HEK293 (cell line): ENCODE data around the gene ARPC5L.

ENCODE experiments used
- CTCF ChIA-PET: fragments of 350-600 bp; formaldehyde crosslinking; extraction: SDS; loops from one replicate; lab custom pipeline; 2021; ENCODE audit warnings: antibody characterized with exemption; lab: Yijun Ruan, JAX
- POLR2A ChIA-PET: fragments of 300-600 bp; formaldehyde crosslinking; extraction: SDS; loops from one replicate; lab custom pipeline; 2020; ENCODE audit warnings: antibody characterized with exemption, inconsistent platforms; lab: Yijun Ruan, JAX
- H3K27ac ChIP-seq: fragments of 200-500 bp; sonication (Bioruptor generic); 2 replicates; pipeline ENCODE4 v1.5.1; 2014; ENCODE audit warnings: low read depth, low read length, control low read depth, inconsistent platforms; ENCODE audit errors: extremely low read depth
- H3K36me3 ChIP-seq, 2 experiments: fragments of 200-500 bp in 1 of 2; sonication (Bioruptor generic) in 1 of 2; 1 replicate in 1 of 2; 2 replicates in 1 of 2; pipeline ENCODE4 v1.5.1; 2014 to 2017; ENCODE audit warnings: inconsistent platforms in 2 of 2, low read length in 2 of 2; ENCODE audit not compliant: control insufficient read depth in 2 of 2, insufficient read depth in 1 of 2
- H3K4me1 ChIP-seq: fragments of 200-500 bp; sonication (Bioruptor generic); 2 replicates; pipeline ENCODE4 v1.5.1; 2014; ENCODE audit warnings: mild to moderate bottlenecking, low read length, inconsistent platforms; ENCODE audit not compliant: control insufficient read depth, insufficient read depth
- H3K4me3 ChIP-seq: 2 replicates; pipeline ENCODE4 v1.5.1; 2011; ENCODE audit warnings: low read depth, mild to moderate bottlenecking, control low read depth, low read length, moderate library complexity
- H3K9me3 ChIP-seq: fragments of 200-500 bp; sonication (Bioruptor generic); 2 replicates; pipeline ENCODE4 v1.5.1; 2014; ENCODE audit warnings: low read depth, low read length, inconsistent platforms; ENCODE audit not compliant: control insufficient read depth, insufficient read depth
- EGR2 ChIP-seq: fragments of 450-650 bp; formaldehyde crosslinking; IDR thresholded peaks from 2 replicates; pipeline ENCODE4 v1.5.1; 2016; ENCODE audit warnings: low read depth, missing biosample characterization, missing genetic modification characterization
- FEZF1 ChIP-seq: fragments of 450-650 bp; formaldehyde crosslinking; IDR thresholded peaks from 2 replicates; pipeline ENCODE4 v1.5.1; 2016; ENCODE audit warnings: missing biosample characterization, missing genetic modification characterization
- HIC1 ChIP-seq: fragments of 450-650 bp; formaldehyde crosslinking; IDR thresholded peaks from 2 replicates; pipeline ENCODE4 v1.5.1; 2016; ENCODE audit warnings: missing biosample characterization, missing genetic modification characterization
- REPIN1 ChIP-seq: fragments of 450-650 bp; formaldehyde crosslinking; IDR thresholded peaks from 2 replicates; pipeline ENCODE4 v1.5.1; 2017; ENCODE audit warnings: missing biosample characterization, missing genetic modification characterization, low read depth
- ZNF416 ChIP-seq: fragments of 450-650 bp; formaldehyde crosslinking; IDR thresholded peaks from 2 replicates; pipeline ENCODE4 v1.5.1; 2016; ENCODE audit warnings: missing biosample characterization, missing genetic modification characterization
- ZNF48 ChIP-seq: fragments of 450-650 bp; formaldehyde crosslinking; IDR thresholded peaks from 2 replicates; pipeline ENCODE4 v1.5.1; 2016; ENCODE audit warnings: missing biosample characterization, missing genetic modification characterization
- ZNF529 ChIP-seq: fragments of 450-650 bp; formaldehyde crosslinking; IDR thresholded peaks from 2 replicates; pipeline ENCODE4 v1.5.1; 2017; ENCODE audit warnings: missing genetic modification characterization, missing biosample characterization; ENCODE audit not compliant: insufficient replicate concordance
- ZNF585B ChIP-seq: fragments of 450-650 bp; formaldehyde crosslinking; IDR thresholded peaks from 2 replicates; pipeline ENCODE4 v1.5.1; 2016; ENCODE audit warnings: missing biosample characterization, missing genetic modification characterization
- ZNF654 ChIP-seq: fragments of 450-650 bp; formaldehyde crosslinking; IDR thresholded peaks from 2 replicates; pipeline ENCODE4 v1.5.1; 2016; ENCODE audit warnings: low read depth, missing biosample characterization, missing genetic modification characterization
- ZNF658 ChIP-seq: fragments of 450-650 bp; formaldehyde crosslinking; IDR thresholded peaks from 2 replicates; pipeline ENCODE4; 2016; ENCODE audit warnings: missing biosample characterization, missing genetic modification characterization
- ZSCAN5A ChIP-seq: fragments of 450-650 bp; formaldehyde crosslinking; IDR thresholded peaks from 2 replicates; pipeline ENCODE4 v1.5.1; 2016; ENCODE audit warnings: missing biosample characterization, missing genetic modification characterization
- TF ChIP-seq, protein P1 (sequence below): fragments of 450-650 bp; formaldehyde crosslinking; IDR thresholded peaks from 2 replicates; pipeline ENCODE4 v1.5.1; 2016; ENCODE audit warnings: missing biosample characterization, missing genetic modification characterization

ARPC5L gene

DNA sequence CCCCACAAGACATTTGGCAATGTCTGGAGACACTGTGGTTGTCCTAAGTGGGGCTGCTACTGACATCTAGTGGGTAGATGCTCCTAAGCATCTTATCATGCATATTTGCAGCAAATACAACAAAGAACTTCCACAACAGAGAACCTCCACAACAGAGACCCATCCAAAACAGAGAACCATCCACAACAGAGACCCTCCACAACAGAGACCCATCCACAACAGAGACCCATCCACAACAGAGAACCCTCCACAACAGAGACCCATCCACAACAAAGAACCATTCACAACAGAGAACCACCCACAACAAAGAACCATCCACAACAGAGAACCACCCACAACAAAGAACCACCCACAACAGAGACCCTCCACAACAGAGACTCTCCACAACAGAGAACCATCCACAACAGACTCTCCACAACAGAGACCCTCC lies 32.8 kb downstream of the ARPC5L start:
- POLR2A ChIA-PET = no interaction called here
- no peak overlapping the region for H3K27ac ChIP-seq
- TF ChIP-seq ZNF585B (tag by site-specific recombination) (no peak), EGR2 (0 out of 2 replicates have a peak, but pooled peaks have one; percentile 11), ZNF654 (tag by site-specific recombination) (peak; percentile 63)
- TF ChIP-seq, protein P1, sequence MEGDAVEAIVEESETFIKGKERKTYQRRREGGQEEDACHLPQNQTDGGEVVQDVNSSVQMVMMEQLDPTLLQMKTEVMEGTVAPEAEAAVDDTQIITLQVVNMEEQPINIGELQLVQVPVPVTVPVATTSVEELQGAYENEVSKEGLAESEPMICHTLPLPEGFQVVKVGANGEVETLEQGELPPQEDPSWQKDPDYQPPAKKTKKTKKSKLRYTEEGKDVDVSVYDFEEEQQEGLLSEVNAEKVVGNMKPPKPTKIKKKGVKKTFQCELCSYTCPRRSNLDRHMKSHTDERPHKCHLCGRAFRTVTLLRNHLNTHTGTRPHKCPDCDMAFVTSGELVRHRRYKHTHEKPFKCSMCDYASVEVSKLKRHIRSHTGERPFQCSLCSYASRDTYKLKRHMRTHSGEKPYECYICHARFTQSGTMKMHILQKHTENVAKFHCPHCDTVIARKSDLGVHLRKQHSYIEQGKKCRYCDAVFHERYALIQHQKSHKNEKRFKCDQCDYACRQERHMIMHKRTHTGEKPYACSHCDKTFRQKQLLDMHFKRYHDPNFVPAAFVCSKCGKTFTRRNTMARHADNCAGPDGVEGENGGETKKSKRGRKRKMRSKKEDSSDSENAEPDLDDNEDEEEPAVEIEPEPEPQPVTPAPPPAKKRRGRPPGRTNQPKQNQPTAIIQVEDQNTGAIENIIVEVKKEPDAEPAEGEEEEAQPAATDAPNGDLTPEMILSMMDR (tag by site-specific recombination) = peak; percentile 49; the same call in 1 of the 2 replicates
- peaks cover 0 to 63% of the 10 kb centered on the region in 2 experiments; a peak in 2 of 3 replicates for H3K36me3 ChIP-seq
- H3K4me1 ChIP-seq = no peaks in the 10 kb centered on the region
- no peaks in the 10 kb centered on the region for H3K9me3 ChIP-seq
- CTCF ChIA-PET = interaction anchor here (1.1 to 1.8 kb wide), 4 partner anchors 14 to 122 kb away, joined by 3 to 15 read pairs (median 8); partner anchors contain the start of genes NR6A1 and WDR38
- H3K4me3 ChIP-seq = no peak overlapping the region

- no peak overlapping the region for H3K4me3 ChIP-seq
- peaks cover 0 to 56% of the 10 kb centered on the region in 2 experiments; a peak in 2 of 3 replicates for H3K36me3 ChIP-seq
- ChIA-PET POLR2A (no interaction called here), CTCF (interaction anchor here (0.7 kb wide), 1 partner anchor 214 kb away, joined by 3 read pairs; no protein-coding TSS in a partner anchor)
- H3K27ac ChIP-seq = no peak overlapping the region
- H3K4me1 ChIP-seq = no peaks in the 10 kb centered on the region
- no peaks in the 10 kb centered on the region for H3K9me3 ChIP-seq
- no peak for TF ChIP-seq ZNF529
- TF ChIP-seq ZNF416 (tag by site-specific recombination) = no peak
- TF ChIP-seq ZSCAN5A = no peak
- no peak for TF ChIP-seq FEZF1 (tag by site-specific recombination)
These were observed 35.9 kb downstream of the ARPC5L start for GRCh38 chr9:124897570-124898460.

DNA sequence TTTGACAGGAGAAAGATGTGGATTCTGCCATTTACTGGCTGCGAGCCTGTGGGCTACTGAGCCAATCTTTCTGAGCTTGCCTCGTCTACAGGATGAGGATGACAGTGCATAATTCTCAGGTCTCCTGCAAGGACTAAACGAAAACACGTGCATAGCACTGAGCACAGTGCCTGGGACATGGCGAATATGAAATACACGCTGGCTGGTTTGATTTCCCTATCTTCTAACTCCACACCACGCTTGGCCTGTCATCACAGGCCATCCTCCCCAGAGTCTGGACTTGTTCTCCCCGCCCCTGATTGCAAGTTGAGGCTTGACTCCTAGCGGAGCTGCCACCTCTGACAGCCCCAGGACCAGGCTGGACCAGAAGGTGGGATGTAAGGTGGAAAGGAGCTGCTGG lies 37.9 kb downstream of the ARPC5L start:
- POLR2A ChIA-PET = no interaction called here
- TF ChIP-seq HIC1 (tag by site-specific recombination) (no peak), REPIN1 (tag by site-specific recombination) (no peak), ZNF48 (tag by site-specific recombination) (no peak), ZNF658 (tag by site-specific recombination) (no peak)
- Histone ChIP-seq H3K4me1 (no peaks in the 10 kb centered on the region), H3K4me3 (no peak overlapping the region), H3K27ac (no peak overlapping the region), H3K36me3 (peaks cover 3 to 46% of the 10 kb centered on the region in 2 experiments; a peak in 2 of 3 replicates), H3K9me3 (no peaks in the 10 kb centered on the region)
- CTCF ChIA-PET = interaction anchor here (0.6 to 2.0 kb wide), 2 partner anchors 47 to 883 kb away, joined by 4 to 5 read pairs; no protein-coding TSS in a partner anchor
